ENCODE data around the gene MYO1E. TPM values are rescaled to one million over a fixed set of nuclear protein-coding genes. Genes with fewer than 3 reads are reported as not detected.
"Not testable (repeated sequence)": the region's sequence is repeated elsewhere in the genome, so short reads cannot be mapped to it uniquely, and the experiment has no call there.

Gene MYO1E
- total RNA-seq, 2 donors from 2014 or later: 331 to 397 TPM

DNA sequence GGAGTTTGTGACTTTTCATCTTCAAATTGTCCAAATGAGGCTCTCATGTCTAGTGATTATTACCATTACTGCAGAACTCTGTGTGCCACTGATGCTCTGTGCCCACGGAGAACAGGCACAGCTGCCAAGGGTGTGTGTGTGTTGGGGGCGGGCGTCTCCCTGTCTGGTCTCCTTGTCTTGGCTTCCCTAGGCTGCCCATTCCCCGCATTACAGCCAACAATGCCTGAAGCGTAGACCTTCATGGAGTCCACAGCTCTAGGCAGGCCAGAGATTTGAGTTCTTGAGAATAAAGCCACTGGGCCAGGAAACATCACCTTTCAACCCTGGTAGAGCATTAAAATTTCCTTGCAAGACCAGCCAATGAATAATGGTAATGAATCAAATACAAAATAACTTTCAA lies 225.0 kb downstream of the MYO1E start:
- intact Hi-C loops (cut with DNase I, micrococcal nuclease): no loop called here
- no peak for ATAC-seq
- no peak for DNase-seq

DNA sequence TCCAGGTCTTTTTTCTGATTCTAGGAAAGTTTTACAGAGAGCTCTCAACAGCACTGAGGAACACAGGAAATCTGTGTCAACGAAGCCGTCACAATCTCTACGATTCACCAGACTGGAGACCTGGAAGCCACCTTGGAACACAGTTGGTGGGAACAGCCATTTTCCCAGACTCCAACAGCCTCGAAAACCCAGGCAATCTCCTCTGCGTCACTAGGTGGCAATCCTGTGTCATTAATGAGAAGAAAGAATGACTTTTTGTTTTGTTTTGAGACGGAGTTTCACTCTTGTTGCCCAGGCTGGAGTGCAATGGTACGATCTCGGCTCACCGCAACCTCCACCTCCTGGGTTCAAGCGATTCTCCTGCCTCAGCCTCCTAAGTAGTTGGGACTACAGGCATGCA lies 228.1 kb downstream of the MYO1E start:
- ATAC-seq; intact Hi-C loops (cut with DNase I, micrococcal nuclease); DNase-seq: not testable (repeated sequence)

DNA sequence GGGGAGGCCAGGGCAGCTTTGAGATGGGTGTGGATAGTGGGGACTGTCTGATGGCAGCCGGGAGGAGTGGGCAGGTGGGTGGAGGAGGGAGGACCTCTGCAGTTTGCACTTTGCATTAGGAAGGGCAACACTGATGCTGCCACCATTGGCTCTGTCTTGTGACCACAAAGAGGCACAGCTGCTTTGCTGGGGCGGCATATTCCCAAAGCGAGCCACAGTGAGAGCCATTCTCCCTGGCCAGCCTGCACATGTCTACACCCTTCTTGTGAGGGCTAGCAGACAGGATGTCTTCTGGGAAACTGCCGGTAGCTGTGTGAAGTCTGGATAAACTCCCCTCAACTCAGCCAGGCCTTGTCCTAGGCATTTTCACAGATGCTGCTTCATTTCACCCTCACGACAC lies 229.4 kb downstream of the MYO1E start:
- intact Hi-C loops (cut with DNase I, micrococcal nuclease): no loop called here
- no peak for ATAC-seq
- DNase-seq: no peak

DNA sequence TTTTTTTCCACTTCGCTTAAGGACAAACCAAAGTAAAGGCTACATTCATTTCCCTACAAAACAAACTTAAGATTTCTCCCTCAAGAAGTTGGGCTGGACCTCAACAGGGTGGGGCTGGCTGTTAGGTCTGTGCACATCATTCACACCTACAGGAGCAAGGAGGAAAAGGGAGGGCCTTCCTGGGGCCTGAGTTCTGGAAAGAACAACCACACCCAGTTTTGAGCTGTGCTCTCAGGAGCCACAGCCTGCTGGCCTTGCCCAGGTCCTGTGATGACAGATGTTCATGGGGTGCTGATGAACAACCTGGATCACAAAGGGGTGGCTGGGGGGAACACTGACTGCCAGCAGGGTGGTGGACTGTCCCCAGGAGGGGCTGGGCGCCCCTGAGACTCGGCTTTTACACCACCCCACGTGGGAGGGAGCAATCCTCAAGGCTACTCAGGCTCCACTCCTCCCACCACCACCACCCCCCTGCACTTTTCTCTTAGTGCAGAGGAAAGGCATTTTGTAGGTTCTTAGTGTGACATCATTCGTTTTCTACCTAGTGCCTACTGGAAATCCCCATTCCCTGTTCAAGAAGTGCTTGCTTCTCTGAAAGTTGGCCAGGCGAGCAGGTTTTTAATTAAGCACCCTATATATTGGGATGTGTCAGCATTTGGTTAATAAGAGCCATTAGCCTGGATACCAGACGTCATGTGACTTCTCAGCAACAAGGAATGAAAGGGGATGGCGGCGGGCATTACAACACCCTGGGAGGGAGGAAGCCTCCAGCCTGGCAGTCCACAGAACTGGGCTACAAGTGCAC lies 232.0 kb downstream of the MYO1E start:
- ATAC-seq: peak; percentile 78
- DNase-seq: peak; percentile 23 to 53
- intact Hi-C loops (cut with DNase I, micrococcal nuclease): no loop called here

DNA sequence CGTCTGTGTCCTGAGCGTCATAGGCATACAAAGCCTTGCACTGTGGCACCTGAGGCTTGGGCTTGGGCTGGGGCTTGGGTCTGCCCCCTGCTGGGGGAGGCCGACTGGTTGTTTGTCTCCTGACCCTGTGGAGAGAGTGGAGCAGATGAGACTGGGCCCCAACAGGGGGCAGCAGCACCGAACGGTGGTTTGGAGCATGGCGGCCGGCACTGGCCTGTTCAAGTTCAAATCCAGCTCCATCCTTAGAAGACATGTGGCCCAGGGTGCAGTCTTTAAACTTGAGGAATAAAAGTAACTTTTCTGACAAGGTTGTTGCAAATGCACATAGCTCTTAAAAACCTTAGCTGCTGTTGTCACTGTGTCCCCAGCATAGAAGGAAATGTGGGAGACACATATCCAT lies 234.4 kb downstream of the MYO1E start:
- peak; percentile 42 to 69 for DNase-seq
- ATAC-seq: peak; percentile 65
- intact Hi-C loops (cut with DNase I, micrococcal nuclease): no loop called here

DNA sequence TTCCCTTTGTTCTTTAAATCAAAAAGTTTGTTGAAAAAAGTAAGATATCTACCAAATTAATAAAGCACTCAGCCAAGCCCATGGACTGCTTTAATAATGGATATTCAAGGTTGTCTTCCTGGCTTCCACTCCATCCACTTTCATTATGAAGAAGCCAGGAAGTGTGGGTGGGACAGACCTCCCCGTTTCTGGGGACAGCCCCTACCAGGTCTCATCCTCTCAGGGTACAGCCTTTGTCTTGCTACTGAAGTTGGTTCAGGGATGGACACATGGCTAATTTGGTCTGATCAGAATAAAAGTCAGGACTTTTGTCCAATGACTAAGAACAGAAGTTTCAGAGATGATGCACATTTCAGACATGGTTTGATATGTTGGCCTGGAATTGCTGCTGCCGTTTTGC lies 235.1 kb downstream of the MYO1E start:
- no peak for ATAC-seq
- intact Hi-C loops (cut with DNase I, micrococcal nuclease): no loop called here

DNA sequence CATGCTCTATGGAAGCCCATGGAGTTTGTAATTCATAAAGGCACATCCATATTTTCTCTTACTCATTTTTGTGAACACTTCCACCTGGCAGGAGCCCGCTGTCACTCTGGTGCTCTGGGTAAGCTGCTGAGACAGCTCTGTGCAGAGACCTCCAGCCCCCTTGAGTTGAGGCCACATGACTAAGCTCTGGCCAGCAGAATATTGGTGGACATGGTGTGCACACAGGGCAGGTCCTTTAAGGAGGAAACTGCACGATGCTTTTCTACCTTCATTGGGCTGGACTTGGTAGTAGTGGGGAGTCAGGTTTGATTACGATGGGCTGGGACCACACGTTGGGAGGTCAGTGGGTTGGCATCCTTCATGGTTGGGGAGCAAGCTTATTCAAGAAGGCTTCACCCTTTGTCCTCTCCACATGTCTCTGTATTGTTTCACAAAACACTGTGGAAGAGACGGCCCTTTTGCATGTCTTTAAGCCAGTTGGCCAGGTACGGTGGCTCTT lies 238.7 kb downstream of the MYO1E start:
- intact Hi-C loops (cut with DNase I, micrococcal nuclease): no loop called here
- ATAC-seq: no peak
- no peak for DNase-seq

More for the DNA sequence above, 235.1 kb downstream of the MYO1E start:
- no peak for DNase-seq

DNA sequence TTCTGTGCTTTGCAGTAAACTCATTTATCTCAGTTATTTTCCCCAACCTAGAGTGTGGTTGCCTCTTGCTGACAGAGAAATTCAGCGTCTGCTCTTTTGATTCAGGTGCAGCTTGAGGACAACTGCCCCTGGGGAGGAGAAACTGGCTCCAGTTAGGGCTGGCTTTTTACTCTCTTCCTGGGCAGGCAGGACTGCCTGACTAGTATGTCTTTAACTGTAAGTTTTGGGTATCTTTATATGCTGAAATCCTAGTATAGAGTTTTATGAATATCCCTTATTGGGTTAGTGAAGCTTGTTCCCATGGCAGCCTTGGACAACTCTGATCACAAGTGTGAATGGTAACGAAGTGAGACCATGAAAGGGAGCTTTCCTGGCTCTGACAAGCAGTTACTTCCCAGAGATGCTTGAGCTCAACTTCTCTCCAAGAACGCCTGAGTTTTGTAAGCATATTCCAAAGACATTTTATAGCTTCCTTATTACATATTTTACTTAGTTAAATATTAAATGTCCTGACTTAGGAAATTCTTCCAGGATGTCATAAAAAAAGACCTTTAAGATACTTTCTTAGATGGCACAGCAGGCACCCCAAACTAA lies 240.6 kb downstream of the MYO1E start:
- intact Hi-C loops (cut with DNase I, micrococcal nuclease): no loop called here
- no peak for DNase-seq
- ATAC-seq: peak; percentile 83

DNA sequence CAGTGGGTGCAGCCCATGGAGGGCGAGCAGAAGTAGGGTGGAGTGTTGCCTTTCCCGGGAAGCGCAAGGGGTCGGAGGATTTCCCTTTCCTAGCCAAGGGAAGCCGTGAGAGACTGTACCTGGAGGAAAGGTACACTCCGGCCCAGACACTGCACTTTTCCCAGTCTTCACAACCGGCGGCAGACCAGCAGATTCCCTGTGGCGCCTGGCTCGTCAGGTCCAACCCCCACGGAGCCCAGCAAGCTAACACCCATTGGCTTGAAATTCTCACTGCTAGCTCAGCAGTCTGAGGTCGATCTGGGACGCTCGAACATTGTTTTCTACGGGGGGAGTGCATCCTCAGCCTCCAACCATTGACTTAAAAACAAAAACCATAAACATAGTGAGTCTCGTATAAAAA lies 241.2 kb downstream of the MYO1E start:
- intact Hi-C loops (cut with DNase I, micrococcal nuclease): no loop called here
- DNase-seq (no peak), ATAC-seq (no peak)

DNA sequence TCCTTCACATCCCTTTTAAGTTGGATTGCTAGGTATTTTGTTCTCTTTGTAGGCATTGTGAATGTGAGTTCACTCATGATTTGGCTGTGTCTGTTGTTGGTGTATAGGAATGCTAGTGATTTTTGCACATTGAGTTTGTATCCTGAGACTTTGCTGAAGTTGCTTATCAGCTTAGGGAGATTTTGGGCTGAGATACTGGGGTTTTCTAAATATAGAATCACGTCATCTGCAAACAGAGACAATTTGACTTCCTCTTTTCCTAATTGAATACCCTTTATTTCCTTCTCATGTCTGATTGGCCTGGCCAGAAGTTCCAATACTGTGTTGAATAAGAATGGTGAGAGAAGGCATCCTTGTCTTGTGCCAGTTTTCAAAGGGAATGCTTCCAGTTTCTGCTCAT lies 245.4 kb downstream of the MYO1E start:
- DNase-seq; intact Hi-C loops (cut with DNase I, micrococcal nuclease); ATAC-seq: not testable (repeated sequence)

DNA sequence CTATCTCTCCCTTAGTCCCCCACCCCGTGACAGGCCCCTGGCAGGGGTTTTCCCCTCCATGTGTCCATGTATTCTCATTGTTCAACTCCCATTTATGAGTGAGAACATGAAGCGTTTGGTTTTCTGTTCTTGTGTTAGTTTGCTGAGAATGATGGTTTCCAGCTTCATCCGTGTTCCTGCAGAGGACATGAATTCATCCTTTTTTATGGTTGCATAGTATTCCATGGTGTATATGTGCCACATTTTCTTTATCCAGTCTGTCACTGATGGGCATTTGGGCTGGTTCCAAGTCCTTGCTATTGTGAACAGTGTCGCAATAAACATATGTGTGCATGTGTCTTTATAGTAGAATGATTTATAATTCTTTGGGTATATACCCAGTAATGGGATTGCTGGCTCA lies 247.0 kb downstream of the MYO1E start:
- DNase-seq; ATAC-seq; intact Hi-C loops (cut with DNase I, micrococcal nuclease): not testable (repeated sequence)

DNA sequence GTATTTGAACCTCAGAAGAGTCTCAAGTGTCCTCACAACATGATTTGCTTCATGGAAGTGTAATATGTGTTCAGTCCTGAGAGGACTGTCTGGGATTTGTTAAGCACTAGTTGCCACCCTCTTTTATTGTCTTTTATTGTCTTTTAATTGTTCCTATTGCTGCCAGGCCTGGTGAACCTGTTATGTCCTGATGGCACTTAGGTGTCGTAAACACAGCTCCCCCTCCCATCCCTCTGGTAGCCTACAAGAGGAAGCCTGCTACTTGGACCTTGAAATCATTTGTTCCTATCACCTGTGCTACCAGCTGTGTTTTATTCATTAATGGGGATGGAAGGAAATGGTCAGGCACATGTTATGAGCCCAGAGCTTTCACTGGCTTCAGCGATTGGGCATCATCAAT lies 248.4 kb downstream of the MYO1E start:
- ATAC-seq: peak; percentile 96
- DNase-seq: peak; percentile 62 to 86

DNA sequence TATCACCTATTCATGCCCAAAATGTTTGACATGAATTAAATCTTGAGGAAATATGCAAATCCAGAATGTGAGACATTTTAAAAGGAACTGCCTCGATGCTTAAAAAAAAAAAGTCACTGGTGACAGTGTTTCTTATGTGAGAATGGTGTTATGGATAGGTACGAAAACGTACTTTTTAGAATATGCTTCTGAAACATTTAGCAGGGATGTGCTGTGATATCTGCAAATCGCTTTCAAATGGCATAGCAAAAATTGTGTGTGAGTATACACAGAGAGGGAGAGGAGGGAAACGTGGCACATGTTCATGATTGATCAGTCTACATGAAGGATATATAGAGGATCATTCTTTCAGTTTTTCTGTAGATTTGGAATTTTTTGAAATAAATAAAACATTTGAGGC lies 251.7 kb downstream of the MYO1E start:
- intact Hi-C loops (cut with DNase I, micrococcal nuclease): no loop called here
- DNase-seq: no peak
- no peak for ATAC-seq

More for the DNA sequence above, 248.4 kb downstream of the MYO1E start:
- intact Hi-C loops (cut with DNase I, micrococcal nuclease): no loop called here

DNA sequence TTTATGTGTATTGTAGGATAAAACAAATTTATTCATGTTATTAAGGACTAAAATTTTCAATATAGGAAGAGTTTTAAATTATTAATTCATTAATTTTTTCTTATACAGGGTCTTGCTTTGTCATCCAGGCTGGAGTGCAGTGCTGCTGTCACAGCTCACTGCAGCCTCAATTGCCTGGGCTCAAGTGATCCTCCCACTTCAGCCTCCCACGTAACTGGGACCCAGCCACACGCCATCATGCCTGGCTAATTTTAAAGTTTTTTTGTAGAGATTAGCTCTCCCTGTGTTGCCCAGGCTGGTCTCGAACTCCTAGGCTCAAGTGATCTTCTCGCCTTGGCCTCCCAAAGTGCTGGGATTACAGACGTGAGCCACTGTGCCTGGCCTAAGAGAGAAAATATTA lies 253.0 kb downstream of the MYO1E start:
- DNase-seq: no peak
- no peak for ATAC-seq
- intact Hi-C loops (cut with DNase I, micrococcal nuclease): no loop called here

DNA sequence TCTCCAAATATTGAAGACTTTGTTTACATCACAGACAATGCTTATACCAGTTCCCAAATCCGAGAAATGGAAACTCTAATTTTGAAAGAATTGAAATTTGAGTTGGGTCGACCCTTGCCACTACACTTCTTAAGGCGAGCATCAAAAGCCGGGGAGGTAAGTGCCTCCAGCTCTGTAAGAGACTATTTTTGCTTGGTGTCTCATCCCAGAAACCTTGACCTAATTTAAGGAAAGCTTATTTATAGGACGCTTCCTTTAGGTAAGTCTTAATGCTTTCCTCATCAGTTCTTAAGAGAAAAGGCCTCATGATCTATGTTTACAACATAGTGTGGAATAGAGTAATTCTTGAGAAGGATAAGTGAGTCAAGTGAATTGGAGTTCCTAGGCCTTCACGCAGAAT lies 255.9 kb downstream of the MYO1E start:
- no peak for ATAC-seq

DNA sequence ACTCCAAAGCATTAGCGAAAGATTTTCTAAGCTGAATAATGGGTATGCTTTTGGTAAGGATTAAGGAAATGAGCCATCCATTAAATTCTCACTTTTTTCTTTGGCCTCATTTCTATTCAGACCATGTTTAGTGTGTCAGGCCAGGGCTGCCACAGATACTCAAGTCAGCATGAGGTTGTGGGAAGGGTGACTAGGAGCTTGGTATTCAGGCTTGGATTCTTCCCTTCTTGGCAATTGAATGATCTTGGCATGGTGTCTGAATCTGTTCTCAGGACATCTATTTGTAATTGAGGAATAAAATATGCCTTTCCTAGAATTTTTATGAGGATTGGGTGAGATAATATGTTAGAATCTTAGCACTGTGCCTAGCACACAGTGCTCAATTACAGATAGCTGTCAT lies 256.5 kb downstream of the MYO1E start:
- intact Hi-C loops (cut with DNase I, micrococcal nuclease): no loop called here
- DNase-seq (no peak), ATAC-seq (no peak)

More for the DNA sequence above, 255.9 kb downstream of the MYO1E start:
- intact Hi-C loops (cut with DNase I, micrococcal nuclease): no loop called here
- DNase-seq: no peak

DNA sequence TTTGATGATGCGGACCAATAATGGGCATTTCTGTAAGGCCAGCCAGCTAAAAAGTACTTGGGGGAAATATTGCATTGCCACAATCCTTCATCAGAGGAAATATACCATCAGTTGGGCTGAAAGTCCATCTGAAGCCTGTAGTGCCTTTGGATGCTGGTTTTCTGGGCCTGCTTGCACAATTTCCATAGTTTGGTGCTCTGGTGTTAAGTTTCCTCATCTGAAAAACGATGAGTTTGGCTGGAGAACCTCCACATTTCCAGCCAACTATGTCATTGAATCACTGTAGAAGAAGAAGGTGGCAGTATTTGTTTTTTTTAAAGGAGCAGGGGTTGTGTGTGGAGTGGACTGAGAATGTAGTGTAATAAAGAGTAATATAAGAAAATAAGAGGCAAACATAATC lies 257.6 kb downstream of the MYO1E start:
- intact Hi-C loops (cut with DNase I, micrococcal nuclease): no loop called here
- ATAC-seq: no peak
- DNase-seq: no peak

DNA sequence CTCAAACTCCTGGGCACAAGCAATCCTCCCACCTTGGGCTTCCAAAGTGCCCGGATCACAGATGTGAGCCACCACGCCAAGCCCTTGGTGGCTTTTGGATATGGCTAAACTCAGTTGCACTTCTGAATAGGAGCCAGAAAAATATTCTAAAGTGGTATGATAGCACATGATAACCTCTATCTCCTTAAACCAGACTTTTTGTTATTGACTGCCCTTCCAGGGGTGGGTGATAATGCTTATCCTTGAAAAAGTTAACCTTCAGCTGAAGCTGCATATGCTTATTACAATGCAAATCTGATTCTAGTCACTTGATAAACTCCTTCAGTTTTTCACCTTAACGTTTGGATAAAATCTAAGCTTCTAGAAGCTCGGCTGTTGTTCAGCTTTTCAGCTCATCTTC lies 261.4 kb downstream of the MYO1E start:
- DNase-seq (no peak), ATAC-seq (no peak)
- intact Hi-C loops (cut with DNase I, micrococcal nuclease): no loop called here

DNA sequence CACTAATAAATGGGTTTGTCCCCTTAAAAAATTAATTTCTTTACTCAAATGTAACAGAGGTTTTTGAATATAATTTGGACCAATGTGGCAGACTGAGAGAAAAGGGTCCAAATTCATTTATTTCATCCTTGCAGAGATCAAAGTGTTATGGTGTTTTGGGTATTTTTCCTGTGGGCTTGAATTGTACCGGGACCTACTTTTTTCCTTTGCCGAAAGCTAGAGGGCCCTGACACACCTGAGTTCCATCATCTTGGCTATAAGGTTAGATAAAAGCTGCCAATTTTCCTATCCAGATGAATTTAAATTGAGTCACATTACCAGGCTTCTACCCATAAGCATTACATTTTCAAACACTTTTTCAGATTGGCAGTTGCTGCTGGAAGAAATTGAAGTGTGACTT lies 266.8 kb downstream of the MYO1E start:
- ATAC-seq (peak; percentile 63), DNase-seq (no peak)
- intact Hi-C loops (cut with DNase I, micrococcal nuclease): no loop called here

All from left colon (tissue), 2 donors.